Stimulated activated effector memory CD8-positive, alpha-beta T cell treated with anti-CD3 and anti-CD28 coated beads, Interleukin-12 subunit alpha, Interleukin-12 subunit beta, amount 100 ng/mL, for 72 hours (primary cell): ENCODE results near the gene PLEKHA7.
"Not testable (repeated sequence)": the region's sequence is repeated elsewhere in the genome, so short reads cannot be mapped to it uniquely, and the experiment has no call there.

Experiments
- ATAC-seq: fragments of 150-1000 bp; cut with Tn5 transposase; 2 replicates; pipeline ENCODE4 v1.10.0; 2021
- DNase-seq, 2 donors: peaks; one replicate each; pipeline ENCODE4 v3.0.0; 2021 to 2022; ENCODE audit warnings: low spot score in 2 of 2
- H3K27ac Mint-ChIP-seq: one replicate; pipeline ENCODE4 v1.8.0; 2022; ENCODE audit warnings: mild to moderate bottlenecking, mixed read lengths
- H3K36me3 Mint-ChIP-seq: one replicate; pipeline ENCODE4 v1.8.0; 2022; ENCODE audit warnings: mild to moderate bottlenecking, mixed read lengths
- H3K4me1 Mint-ChIP-seq: one replicate; pipeline ENCODE4 v1.8.0; 2022; ENCODE audit warnings: mixed read lengths
- H3K4me3 Mint-ChIP-seq: one replicate; pipeline ENCODE4 v1.8.0; 2022; ENCODE audit warnings: mild to moderate bottlenecking, mixed read lengths
- H3K9me3 Mint-ChIP-seq: one replicate; pipeline ENCODE4 v1.8.0; 2022; ENCODE audit warnings: mixed read lengths

The PLEKHA7 gene

GRCh38 chr11:16881766-16882165 is 132.4 kb downstream of the PLEKHA7 start:
- Mint-ChIP-seq H3K9me3 (no peaks in the 10 kb centered on the region), H3K4me1 (peaks cover 13% of the 10 kb centered on the region), H3K27ac (no peak overlapping the region), H3K4me3 (no peak overlapping the region), H3K36me3 (no peaks in the 10 kb centered on the region)
- DNase-seq (no peak), ATAC-seq (no peak)

DNA sequence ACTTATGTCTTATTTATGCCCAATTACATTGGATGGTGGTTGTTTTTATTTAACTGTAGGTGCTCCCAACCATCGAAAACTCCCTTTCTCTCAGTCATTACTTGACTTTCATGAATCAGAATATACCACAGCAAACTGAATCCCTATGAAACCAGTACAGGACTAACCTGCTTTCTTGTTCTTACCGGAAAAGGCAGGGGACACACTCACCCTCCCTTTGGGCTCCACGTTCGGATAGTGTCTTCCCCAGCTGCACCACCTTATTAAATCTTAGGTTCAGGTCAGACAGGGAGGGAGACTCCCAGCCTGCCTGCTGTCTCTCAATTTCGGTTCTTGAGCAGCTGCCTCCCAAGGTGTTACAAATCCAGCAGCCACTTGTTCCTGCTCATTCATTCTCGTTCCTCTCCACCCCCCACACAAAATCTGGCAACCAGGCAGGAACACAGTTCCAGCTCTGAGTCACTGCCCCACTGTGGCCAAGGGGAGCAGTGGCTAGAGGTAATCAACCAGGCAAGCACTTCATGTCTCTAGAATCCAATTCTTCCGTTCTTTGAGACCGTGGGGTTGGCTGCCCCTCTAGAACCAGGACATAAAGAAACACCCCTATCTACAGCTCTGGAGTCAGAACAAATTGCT is 133.0 kb downstream of the PLEKHA7 start:
- ATAC-seq (peak; percentile 50), DNase-seq (no peak)
- H3K4me1 Mint-ChIP-seq, result peaks cover 13% of the 10 kb centered on the region
- H3K36me3 Mint-ChIP-seq, result no peaks in the 10 kb centered on the region
- no peaks in the 10 kb centered on the region for H3K9me3 Mint-ChIP-seq
- no peak overlapping the region for H3K27ac Mint-ChIP-seq
- no peak overlapping the region for H3K4me3 Mint-ChIP-seq

DNA sequence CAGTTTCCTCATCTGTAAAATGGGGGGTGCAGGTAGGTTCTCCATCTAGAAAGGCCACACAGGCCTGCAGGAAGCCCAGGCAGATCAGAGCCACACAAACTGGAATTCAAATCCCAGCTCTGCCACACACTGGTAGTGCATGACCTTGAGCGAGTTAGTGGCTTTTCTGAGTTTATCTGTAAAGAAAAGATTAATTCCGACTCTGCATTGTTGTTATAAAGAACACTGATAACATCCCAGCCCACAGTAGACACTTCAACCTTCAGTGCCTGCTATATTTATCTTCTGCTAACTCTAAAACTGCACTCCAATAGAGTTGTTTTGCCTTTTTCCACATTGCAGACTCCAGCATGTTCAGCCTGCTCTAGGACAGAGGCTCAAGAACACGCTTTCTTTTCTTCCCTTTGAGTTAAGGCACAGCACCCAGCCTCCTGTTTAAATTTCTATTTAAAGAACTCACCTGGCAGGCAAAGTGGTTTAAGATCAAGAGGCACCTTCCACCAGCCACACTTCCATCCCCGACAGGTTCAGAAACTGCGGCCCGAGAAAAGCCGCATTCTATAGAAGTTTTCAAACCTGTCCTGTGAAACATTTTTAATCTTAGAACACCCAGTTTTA is 133.9 kb downstream of the PLEKHA7 start:
- ATAC-seq (no peak), DNase-seq (no peak)
- Mint-ChIP-seq H3K9me3 (no peaks in the 10 kb centered on the region), H3K27ac (no peak overlapping the region), H3K36me3 (no peaks in the 10 kb centered on the region), H3K4me1 (peaks cover 13% of the 10 kb centered on the region), H3K4me3 (no peak overlapping the region)

- no peaks in the 10 kb centered on the region for H3K9me3 Mint-ChIP-seq
- ATAC-seq (no peak), DNase-seq (no peak)
- H3K4me1 Mint-ChIP-seq, result peaks cover 13% of the 10 kb centered on the region
- no peak overlapping the region for H3K4me3 Mint-ChIP-seq
- H3K36me3 Mint-ChIP-seq, result no peaks in the 10 kb centered on the region
- H3K27ac Mint-ChIP-seq, result no peak overlapping the region
Observed at GRCh38 chr11:16879690-16880089, 134.5 kb downstream of the PLEKHA7 start.

- DNase-seq (no peak), ATAC-seq (no peak)
- Mint-ChIP-seq H3K4me3 (no peak overlapping the region), H3K9me3 (no peaks in the 10 kb centered on the region), H3K36me3 (no peaks in the 10 kb centered on the region), H3K4me1 (peaks cover 7% of the 10 kb centered on the region), H3K27ac (no peak overlapping the region)
Observed at GRCh38 chr11:16876837-16877236, 137.4 kb downstream of the PLEKHA7 start.

DNA sequence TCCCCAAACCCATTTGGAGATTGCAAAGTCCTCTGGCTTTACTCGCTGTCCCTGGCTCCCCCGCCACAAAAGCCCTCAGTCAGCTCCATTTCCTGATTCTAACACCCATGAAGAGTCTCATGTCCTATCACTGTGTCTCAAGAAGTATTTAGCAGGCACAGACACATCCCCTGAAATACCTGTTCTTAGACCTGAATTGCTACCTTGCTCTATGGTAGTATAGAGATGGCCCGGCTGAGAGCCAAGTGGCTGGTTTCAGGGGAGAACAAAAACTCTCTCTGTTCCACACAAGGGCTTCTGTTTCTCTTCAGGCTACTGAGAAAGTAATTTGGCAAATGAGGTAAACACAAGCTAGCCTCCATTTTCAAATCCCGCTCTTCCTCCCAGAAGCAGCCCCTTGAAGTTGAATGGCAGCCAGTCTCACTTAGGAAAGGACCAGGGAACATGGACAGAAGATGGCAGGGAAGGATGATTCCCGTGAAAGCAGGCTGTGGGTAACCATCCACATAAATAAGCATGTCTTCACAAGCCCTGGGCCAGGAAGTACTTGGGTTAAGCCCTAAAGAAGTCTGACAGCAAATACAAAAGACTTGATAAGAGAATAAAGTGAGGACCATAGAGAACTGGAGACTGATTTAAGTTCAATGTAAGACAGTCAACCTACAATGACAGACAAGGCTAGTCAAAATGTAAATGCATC is 138.0 kb downstream of the PLEKHA7 start:
- Mint-ChIP-seq H3K27ac (no peak overlapping the region), H3K9me3 (no peaks in the 10 kb centered on the region), H3K36me3 (no peaks in the 10 kb centered on the region), H3K4me1 (peaks cover 2% of the 10 kb centered on the region), H3K4me3 (no peak overlapping the region)
- DNase-seq (no peak), ATAC-seq (no peak)

GRCh38 chr11:16874275-16874975 is 139.8 kb downstream of the PLEKHA7 start:
- Mint-ChIP-seq H3K9me3 (no peaks in the 10 kb centered on the region), H3K27ac (no peak overlapping the region), H3K4me1 (no peaks in the 10 kb centered on the region), H3K4me3 (no peak overlapping the region), H3K36me3 (no peaks in the 10 kb centered on the region)
- DNase-seq (no peak), ATAC-seq (no peak)

DNA sequence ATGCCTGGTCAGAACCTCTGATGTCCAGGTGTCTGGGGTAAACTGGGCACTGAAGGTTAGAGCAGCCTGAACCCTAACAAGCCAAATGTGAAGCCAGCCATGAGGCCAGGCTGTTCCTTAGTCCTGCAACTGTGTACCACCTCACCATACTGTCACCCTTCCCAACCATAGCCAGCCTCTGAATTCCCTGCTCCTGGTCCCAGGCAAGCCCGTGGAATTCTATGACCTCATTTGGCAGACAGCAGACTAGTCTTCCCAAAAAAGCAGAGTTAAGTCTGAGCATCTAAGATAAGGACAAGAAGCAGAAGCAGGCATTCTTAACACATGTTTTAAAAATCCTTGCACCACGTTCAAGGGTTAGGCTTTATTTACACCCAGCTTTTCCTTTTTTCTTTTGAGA is 140.9 kb downstream of the PLEKHA7 start:
- Mint-ChIP-seq H3K27ac (no peak overlapping the region), H3K4me3 (no peak overlapping the region), H3K36me3 (no peaks in the 10 kb centered on the region), H3K4me1 (no peaks in the 10 kb centered on the region), H3K9me3 (no peaks in the 10 kb centered on the region)
- DNase-seq, result no peak
- ATAC-seq, result no peak

- Mint-ChIP-seq H3K36me3 (no peaks in the 10 kb centered on the region), H3K4me1 (peaks cover 7% of the 10 kb centered on the region), H3K27ac (no peak overlapping the region), H3K4me3 (no peak overlapping the region), H3K9me3 (no peaks in the 10 kb centered on the region)
- DNase-seq, result no peak
- ATAC-seq, result no peak
Observed at GRCh38 chr11:16871368-16871767, 142.8 kb downstream of the PLEKHA7 start.

GRCh38 chr11:16867097-16867496 is 147.1 kb downstream of the PLEKHA7 start:
- H3K36me3 Mint-ChIP-seq, result no peaks in the 10 kb centered on the region
- DNase-seq, result no peak

DNA sequence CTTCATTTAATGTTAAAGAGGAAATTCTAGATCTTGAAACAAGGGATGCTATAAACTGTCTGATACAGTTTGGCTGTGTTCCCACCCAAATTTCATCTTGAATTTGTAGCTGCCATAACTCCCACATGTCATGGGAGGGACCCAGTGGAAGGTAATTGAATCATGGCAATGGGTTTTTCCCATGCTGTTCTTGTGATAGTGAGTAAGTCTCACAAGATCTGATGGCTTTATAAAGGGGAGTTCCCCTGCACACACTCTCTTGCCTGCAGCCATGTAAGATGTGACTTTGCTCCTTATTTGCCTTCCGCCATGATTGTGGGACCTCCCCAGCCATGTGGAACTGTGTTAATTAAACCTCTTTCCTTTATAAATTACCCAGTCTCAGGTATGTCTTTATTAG is 149.8 kb downstream of the PLEKHA7 start:
- H3K4me1 Mint-ChIP-seq, result peaks cover 30% of the 10 kb centered on the region
- H3K36me3 Mint-ChIP-seq, DNase-seq, H3K4me3 Mint-ChIP-seq, H3K9me3 Mint-ChIP-seq, H3K27ac Mint-ChIP-seq: not testable (repeated sequence)
- ATAC-seq, result peak; percentile 63

More at GRCh38 chr11:16867097-16867496, 147.1 kb downstream of the PLEKHA7 start:
- Mint-ChIP-seq H3K4me1 (peaks cover 26% of the 10 kb centered on the region), H3K9me3 (peaks cover 4% of the 10 kb centered on the region), H3K27ac (peak overlapping the region; percentile 9), H3K4me3 (no peak overlapping the region)
- ATAC-seq, result no peak

DNA sequence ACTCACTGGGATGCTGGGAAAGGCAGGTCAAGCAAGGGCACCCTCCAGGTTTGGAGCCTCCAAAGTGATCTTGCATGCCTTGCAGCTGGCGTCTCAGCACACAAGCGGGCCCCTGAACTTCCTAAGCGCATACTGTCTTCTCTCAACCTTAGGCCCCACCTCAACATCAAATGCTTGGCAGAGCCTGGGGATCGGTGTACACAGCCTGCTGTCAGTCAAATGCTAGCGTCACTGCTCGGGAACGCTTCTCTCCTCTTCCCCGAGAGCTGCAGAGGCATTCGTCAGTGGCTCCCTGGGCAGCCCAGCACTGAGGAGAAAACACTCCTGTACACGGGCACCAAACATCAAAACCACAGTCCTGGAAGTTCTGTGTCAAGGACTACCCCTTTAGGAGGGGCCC is 150.8 kb downstream of the PLEKHA7 start:
- ATAC-seq, result no peak
- Mint-ChIP-seq H3K4me3 (no peak overlapping the region), H3K27ac (no peak overlapping the region), H3K9me3 (peaks cover 4% of the 10 kb centered on the region), H3K36me3 (no peaks in the 10 kb centered on the region), H3K4me1 (peaks cover 30% of the 10 kb centered on the region)
- no peak for DNase-seq

GRCh38 chr11:16862726-16863125 is 151.5 kb downstream of the PLEKHA7 start:
- Mint-ChIP-seq H3K9me3 (peaks cover 4% of the 10 kb centered on the region), H3K4me3 (no peak overlapping the region), H3K4me1 (peaks cover 26% of the 10 kb centered on the region), H3K36me3 (no peaks in the 10 kb centered on the region), H3K27ac (peak overlapping the region; percentile 41)
- ATAC-seq (no peak), DNase-seq (no peak)

- Mint-ChIP-seq H3K27ac (no peak overlapping the region), H3K36me3 (no peaks in the 10 kb centered on the region), H3K4me1 (peaks cover 23% of the 10 kb centered on the region), H3K9me3 (peaks cover 4% of the 10 kb centered on the region), H3K4me3 (no peak overlapping the region)
- no peak for ATAC-seq
- no peak for DNase-seq
Observed at GRCh38 chr11:16861862-16862261, 152.4 kb downstream of the PLEKHA7 start.

DNA sequence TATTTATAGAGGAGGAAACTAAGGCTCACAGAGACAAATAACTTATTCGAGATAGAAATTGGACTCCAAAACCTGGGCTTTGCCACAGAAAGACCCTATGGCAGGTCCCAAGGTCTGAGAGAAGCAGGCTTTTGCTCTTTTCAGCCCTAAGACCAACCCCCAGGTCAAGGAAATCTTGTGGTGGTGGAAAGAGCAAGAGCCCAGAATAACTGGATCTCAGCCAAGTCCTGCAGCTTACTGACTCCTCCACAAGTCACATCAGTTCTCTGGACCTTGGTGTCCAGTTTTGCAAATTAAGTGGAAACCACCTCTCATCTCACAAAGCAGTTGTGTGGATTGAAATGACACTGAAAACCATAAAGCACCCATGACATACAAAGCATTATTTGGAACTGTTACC is 153.6 kb downstream of the PLEKHA7 start:
- DNase-seq (no peak), ATAC-seq (no peak)
- Mint-ChIP-seq H3K9me3 (peaks cover 4% of the 10 kb centered on the region), H3K4me1 (peaks cover 23% of the 10 kb centered on the region), H3K36me3 (no peaks in the 10 kb centered on the region), H3K4me3 (no peak overlapping the region), H3K27ac (no peak overlapping the region)
